HG03159 (cell line): ENCODE data around the gene FBXL17.

Source experiments
- ATAC-seq: cut with Tn5 transposase; IDR thresholded peaks from one replicate; pipeline ENCODE4 v1.9.1; 2021; ENCODE audit warnings: mild to moderate bottlenecking, moderate library complexity; ENCODE audit not compliant: unreplicated experiment

FBXL17 gene

GRCh38 chr5:107826311-107827000 is 555.4 kb downstream of the FBXL17 start:
- no peak for ATAC-seq

GRCh38 chr5:107824821-107825220 is 557.1 kb downstream of the FBXL17 start:
- ATAC-seq, result no peak

GRCh38 chr5:107821288-107821687 is 560.6 kb downstream of the FBXL17 start:
- no peak for ATAC-seq

- no peak for ATAC-seq
These were observed 561.5 kb downstream of the FBXL17 start for GRCh38 chr5:107820429-107820828.

- ATAC-seq, result no peak
These were observed 563.9 kb downstream of the FBXL17 start for GRCh38 chr5:107817951-107818350.

- ATAC-seq, result no peak
These were observed 564.5 kb downstream of the FBXL17 start for GRCh38 chr5:107817436-107817835.

GRCh38 chr5:107815109-107815508 is 566.8 kb downstream of the FBXL17 start:
- ATAC-seq, result no peak

- ATAC-seq, result no peak
These were observed 567.6 kb downstream of the FBXL17 start for GRCh38 chr5:107814183-107814827.

GRCh38 chr5:107813559-107813958 is 568.3 kb downstream of the FBXL17 start:
- ATAC-seq, result peak; percentile 66

GRCh38 chr5:107812570-107813141 is 569.2 kb downstream of the FBXL17 start:
- peak; percentile 68 for ATAC-seq

- no peak for ATAC-seq
These were observed 572.5 kb downstream of the FBXL17 start for GRCh38 chr5:107809201-107810034.
